ENCODE measurements around the gene MYZAP.

MYZAP gene

GRCh38 chr15:57656434-57656833 is 64.7 kb downstream of the MYZAP start:
- no peak for TF ChIP-seq CTCF (conservative IDR thresholded peaks at IDR 0.05; ENCODE audit: control insufficient read depth, insufficient read depth, low read depth, low read length)

GRCh38 chr15:57657619-57658018 is 65.9 kb downstream of the MYZAP start:
- no peak for TF ChIP-seq CTCF (conservative IDR thresholded peaks at IDR 0.05; ENCODE audit: control insufficient read depth, insufficient read depth, low read depth, low read length)
- H3K4me3 ChIP-seq (ENCODE audit: control insufficient read depth, low read depth, low read length), result no peak overlapping the region
- DNase-seq (ENCODE audit: low read depth), result no peak

More at GRCh38 chr15:57656434-57656833, 64.7 kb downstream of the MYZAP start:
- no peak for DNase-seq (ENCODE audit: low read depth)
- H3K4me3 ChIP-seq (ENCODE audit: control insufficient read depth, low read depth, low read length), result no peak overlapping the region

- TF ChIP-seq CTCF (conservative IDR thresholded peaks at IDR 0.05; ENCODE audit: control insufficient read depth, insufficient read depth, low read depth, low read length), result no peak
- no peak for DNase-seq (ENCODE audit: low read depth)
- H3K4me3 ChIP-seq (ENCODE audit: control insufficient read depth, low read depth, low read length), result no peak overlapping the region
These were observed 70.5 kb downstream of the MYZAP start for GRCh38 chr15:57662091-57662744.

DNA sequence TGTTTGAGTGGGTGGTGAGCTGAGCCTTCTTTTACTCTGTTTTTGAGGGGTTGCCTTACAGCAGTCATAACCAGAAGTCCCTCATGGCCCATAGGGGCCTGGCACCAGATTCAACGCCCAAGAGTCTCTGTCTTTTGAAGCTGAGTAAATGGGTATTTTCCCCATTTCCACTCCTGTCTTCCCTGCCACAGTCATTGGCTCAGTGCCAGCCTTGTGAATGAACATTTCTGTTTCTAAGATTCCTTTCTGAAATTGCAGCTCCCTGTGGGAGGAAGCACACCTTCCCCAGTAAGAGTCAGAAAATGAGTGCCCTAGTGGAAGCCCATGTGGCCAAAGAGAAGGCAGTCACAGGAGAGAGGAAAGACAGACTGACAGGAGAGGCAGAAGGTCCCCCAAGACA is 71.1 kb downstream of the MYZAP start:
- DNase-seq (ENCODE audit: low read depth), result no peak
- no peak for TF ChIP-seq CTCF (conservative IDR thresholded peaks at IDR 0.05; ENCODE audit: control insufficient read depth, insufficient read depth, low read depth, low read length)
- no peak overlapping the region for H3K4me3 ChIP-seq (ENCODE audit: control insufficient read depth, low read depth, low read length)

GRCh38 chr15:57663262-57663661 is 71.6 kb downstream of the MYZAP start:
- TF ChIP-seq CTCF (conservative IDR thresholded peaks at IDR 0.05; ENCODE audit: control insufficient read depth, insufficient read depth, low read depth, low read length), result no peak
- no peak for DNase-seq (ENCODE audit: low read depth)

GRCh38 chr15:57665194-57665593 is 73.5 kb downstream of the MYZAP start:
- DNase-seq (ENCODE audit: low read depth), result no peak

More at GRCh38 chr15:57663262-57663661, 71.6 kb downstream of the MYZAP start:
- H3K4me3 ChIP-seq (ENCODE audit: control insufficient read depth, low read depth, low read length), result no peak overlapping the region

More at GRCh38 chr15:57665194-57665593, 73.5 kb downstream of the MYZAP start:
- no peak overlapping the region for H3K4me3 ChIP-seq (ENCODE audit: control insufficient read depth, low read depth, low read length)
- TF ChIP-seq CTCF (conservative IDR thresholded peaks at IDR 0.05; ENCODE audit: control insufficient read depth, insufficient read depth, low read depth, low read length), result no peak

All from fibroblast of mammary gland (primary cell).